HG03159 (cell line): ENCODE results near the gene BCL2L11.

ENCODE experiments used
- ATAC-seq: cut with Tn5 transposase; IDR thresholded peaks from one replicate; pipeline ENCODE4 v1.9.1; 2021; ENCODE audit warnings: mild to moderate bottlenecking, moderate library complexity; ENCODE audit not compliant: unreplicated experiment

BCL2L11 gene

DNA sequence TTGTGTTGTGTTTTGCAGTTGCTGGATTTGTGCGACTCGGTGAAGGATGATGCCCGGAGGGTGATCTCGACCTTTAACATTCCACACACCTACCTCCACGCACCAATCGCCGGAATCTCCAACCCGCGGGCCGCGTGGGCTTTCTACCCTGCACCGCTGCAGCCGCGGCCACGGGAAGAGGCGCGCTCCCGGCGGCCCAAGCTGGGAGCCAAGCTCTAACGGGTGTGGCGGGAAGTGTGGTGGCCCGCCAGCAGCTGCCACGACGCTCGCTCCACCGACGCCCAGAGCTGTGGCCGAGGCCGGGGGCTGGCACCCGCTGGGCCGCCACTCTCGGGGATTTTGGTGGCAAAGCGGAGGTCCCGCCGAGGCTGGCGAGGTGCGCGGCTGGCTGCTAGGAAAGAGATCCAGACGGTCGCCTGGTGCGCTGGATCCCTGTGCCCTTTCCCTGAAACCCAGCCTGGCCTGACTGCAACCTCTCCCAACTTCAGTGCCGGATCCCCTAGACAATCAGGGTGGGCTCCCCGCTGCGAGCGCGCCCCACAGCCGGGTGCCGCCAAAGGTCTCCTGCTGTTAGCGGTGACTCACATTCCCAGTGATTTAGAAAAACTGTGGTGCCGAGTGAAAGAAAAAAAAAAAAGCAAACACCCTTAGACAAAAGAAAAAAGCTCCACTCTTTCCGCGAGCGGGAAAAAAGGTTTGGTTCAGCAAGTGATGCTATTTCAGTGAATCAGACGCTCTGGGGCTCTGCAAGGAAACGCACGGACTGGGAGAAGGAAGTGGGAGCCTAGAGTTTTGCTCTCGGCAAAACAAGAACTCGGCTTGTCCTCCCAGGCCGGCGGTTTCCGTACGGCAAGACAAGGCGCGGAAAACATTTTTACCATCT, 2.9 kb upstream of the BCL2L11 start:
- ATAC-seq, result no peak

- ATAC-seq, result no peak
Observed at GRCh38 chr2:111118481-111118980, 2.2 kb upstream of the BCL2L11 start.

- ATAC-seq, result no peak
Observed at GRCh38 chr2:111118981-111119821, 1.5 kb upstream of the BCL2L11 start.

DNA sequence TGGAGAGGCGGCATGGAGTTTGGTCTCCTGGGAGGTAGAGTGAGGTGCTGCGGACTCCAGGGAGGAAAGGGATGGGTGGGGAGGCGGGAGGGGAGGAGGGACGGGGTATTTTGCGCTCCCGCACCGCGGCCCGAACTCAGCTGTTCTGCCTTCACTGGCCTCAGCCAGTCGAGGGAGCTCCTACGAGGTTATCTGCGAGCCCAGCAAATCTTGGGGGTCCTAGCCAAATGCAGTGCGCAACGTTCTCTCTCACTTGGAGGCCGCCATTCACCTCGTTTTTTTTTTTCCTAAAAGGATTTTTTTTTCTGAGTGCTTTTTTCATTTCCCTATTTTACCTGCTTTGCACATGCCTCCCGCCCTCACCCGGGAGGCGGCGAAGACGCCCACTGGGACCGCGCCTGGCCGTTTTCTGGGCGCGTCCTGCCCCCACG, 877 bp upstream of the BCL2L11 start:
- ATAC-seq, result no peak

- no peak for ATAC-seq
Observed at GRCh38 chr2:111121028-111121827, 514 bp downstream of the BCL2L11 start.

GRCh38 chr2:111121828-111122630, 1.3 kb downstream of the BCL2L11 start:
- peak; percentile 40 for ATAC-seq

DNA sequence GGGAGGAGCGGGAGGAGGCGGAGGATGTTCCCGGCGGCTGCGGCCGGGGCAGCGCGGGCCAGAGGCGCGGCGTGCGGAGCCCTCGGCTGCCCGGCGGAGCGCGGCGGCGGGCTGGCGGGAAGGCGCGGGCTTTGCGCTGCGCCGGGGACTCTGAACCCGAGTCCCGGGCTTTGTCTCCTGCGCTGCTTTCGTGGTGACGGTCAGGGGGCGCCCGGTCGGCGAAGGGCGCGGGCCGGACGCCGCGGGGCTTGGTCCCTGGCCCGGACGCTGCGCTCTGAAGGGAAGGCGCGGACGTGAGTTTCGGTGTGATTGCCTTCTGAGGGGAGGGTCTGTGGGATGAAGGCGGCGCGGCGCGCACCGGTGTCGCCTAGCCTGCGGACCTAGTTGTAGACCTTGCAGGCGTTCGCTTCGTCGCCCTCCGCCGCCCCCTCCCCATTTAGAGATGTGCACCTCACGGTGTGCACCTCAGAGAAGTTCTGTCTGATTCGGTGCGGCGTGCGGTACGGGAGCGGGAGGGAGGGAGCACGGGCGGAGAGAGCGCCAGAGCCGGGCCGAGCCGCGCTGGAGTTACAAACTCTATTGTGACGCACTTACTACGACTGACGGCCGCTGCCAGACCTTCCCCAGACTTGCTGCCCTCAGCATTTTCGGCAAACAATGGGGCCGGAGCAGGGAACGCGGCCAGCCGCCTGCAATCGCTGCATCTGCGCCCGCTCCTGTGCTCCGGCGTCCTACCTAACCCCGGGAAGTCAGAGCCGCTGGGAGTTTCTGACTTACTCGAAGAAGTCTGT, 2.1 kb downstream of the BCL2L11 start:
- ATAC-seq, result no peak

GRCh38 chr2:111123751-111124150, 3.0 kb downstream of the BCL2L11 start:
- ATAC-seq, result no peak

DNA sequence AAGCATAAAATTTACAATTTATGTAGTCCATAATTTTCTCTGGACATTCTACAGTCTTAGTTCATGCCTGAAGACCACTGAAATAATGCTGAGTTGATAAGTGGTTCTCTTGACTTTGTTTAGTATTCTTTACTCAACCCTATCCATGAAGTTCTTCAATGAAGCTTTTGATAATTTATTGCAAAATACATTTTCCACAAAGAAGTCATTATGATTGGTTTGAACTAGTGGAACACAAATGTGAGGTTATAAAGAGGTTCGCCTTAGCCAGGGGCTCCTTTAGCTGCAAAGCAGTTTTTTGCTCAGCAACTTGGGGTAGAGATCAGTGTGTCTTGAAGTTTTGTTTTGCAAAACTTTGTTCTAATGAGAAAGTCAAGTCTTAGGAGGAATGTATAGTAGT, 5.9 kb downstream of the BCL2L11 start:
- ATAC-seq, result no peak

- ATAC-seq, result no peak
Observed at GRCh38 chr2:111127351-111127750, 6.6 kb downstream of the BCL2L11 start.

DNA sequence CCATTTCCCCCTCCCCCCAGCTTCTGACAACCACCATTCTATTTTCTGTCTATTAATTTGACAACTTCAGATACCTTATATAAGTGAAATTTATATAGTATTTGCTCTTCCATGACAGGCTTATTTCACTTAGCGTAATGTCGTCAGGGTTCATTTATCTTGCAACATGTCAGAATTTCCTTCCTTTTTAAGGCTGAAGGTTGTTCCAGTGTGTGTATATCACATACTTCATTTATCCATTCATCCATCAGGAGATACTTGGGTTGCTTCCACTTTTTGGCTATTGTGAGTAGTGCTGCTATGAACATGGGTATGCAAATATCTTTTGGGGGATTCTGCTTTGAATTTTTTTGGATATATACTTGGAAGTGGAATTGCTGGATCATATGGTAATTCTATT, 7.4 kb downstream of the BCL2L11 start:
- no peak for ATAC-seq

- ATAC-seq, result no peak
Observed at GRCh38 chr2:111133603-111134002, 12.9 kb downstream of the BCL2L11 start.

DNA sequence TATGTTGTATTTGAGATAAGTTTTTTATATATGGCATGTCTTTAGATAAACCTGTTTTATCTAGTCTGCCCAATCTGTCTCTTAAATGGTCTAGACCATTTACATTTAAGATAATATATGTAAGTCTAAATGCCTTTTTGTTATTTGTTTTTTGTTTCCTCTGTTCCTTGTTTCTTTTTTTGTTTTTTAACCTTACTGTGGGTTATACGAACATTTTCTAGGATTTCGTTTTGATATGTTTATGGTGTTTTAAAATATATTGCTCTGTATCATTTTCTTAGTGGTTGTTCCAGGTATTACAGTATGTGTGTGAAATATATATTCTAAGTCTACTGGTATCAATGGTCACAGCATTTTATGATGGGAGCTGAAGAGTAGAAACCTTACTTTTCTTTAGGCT, 13.3 kb downstream of the BCL2L11 start:
- ATAC-seq, result no peak

DNA sequence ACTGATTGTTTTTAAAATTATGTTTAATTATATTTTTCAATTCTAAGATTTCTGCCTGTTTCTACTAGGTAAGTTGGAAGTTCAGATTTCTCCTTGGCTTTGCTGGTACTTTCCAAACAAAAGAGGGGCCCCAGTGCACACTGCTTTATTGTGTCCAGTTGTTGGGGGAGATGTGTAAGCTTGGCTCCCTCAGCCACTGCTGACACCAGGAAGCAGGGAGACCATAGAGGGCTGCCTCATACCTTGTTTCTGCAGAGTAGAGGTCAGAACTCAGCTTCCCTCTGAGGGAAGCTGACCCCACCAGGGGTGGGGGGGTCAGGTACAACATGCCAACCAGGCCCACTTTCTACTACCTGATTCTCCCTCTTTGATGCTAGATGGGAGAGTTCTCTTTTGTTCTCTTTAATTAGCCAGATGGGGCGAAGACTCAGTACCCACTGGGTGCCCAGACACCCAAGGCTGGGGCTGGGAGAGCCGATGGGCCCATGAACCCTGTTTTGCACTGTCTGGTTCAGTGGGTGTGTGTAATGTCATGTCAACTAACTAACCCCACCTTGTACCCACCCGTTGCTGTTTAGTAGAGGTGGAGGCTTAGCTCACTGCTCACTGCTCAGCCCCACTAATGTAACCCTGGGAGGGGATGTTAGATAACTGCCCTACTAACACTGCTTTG, 14.7 kb downstream of the BCL2L11 start:
- no peak for ATAC-seq

DNA sequence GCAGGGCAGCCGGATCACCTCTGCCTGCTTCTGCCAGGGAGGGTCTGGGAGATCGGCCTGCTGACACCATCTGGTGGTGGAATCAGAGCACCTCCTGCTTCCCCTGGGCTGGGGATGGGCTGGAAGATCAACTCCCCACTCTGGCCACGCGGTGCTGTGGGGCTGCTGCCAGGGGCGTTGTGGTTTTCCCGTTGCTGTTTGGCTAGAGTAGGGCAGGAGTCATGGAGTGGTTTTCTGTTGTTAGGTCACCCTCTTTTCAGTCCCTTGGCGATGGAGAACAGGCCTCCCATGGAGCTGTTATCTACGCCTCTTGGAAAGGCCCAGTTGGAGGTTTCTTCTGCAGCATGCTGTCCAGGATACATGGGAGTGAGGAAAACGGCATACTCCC, 15.2 kb downstream of the BCL2L11 start:
- no peak for ATAC-seq

DNA sequence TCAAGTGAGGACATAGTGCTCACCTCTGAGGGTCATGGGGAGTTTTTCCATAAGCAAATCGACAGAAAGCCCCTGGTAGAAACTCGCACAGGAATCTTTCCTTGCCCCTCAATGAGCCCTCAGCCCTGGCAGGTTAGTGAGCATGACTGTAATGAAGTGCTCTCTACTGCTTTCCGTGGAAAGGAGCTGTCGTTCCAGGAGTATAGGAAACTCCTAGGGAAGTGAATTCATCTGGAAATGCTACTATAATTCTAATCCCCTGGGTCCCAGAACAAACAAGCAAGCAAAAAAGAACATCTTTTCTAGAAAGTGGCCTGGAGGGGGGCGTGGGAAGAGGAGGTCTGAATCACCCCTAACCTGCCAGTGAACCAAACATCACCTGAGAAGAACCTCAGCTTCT, 18.1 kb downstream of the BCL2L11 start:
- ATAC-seq, result no peak

DNA sequence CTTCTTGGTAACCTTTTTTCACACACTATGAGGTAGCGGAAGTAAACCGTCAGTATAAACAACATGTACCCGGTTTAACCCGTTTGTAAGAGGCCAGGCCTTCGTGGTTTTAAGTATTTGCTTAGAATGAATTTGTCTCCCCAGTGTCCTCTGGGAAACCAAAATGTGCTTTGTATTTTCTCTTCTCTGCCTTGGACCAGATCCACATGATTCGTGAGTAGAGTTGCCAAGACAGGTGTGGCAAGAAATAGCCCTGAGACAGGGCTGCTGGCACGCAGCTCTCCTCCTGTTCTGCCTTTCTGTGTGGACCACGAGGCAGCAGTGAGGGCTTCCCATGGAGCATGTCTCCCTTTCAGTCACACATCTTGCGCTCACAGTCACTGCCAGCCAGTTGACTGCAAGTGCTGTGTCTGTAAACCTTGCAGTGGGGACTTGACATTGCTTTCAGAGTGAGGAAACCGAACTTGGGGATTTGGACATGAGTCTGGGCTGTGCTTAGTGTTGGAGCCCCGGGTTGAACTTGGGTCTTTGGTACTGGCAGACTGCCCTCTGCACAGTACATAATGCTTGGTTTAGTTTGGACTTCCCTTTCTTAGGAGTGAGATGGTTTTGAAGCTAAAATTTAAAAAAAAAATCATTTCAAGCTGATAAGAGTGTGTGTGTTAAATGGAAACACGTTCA, 19.1 kb downstream of the BCL2L11 start:
- no peak for ATAC-seq

DNA sequence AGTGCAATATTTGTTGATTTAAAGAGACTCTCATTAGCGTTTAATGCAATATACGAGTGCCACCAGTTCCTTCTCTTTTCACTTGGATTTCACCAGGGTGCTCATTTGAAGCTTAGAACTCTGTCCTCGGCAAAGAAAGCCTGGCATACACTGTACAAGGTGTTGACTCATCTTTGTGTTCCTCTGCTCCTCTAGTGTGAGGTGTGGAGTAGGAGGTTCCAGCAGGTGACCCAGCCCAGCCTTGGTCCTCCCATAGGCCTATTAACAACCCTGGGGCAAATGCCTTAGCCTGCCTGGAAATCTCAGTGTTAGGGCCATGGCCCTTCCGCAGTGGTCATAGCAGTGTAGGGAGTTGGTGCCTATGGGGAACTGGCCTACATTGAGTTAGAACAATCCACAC, 20.1 kb downstream of the BCL2L11 start:
- ATAC-seq, result no peak
